Brain microvascular endothelial cell (primary cell): Measurements from ENCODE around the gene COPRS.

Experiments used
- DNase-seq: peaks from one replicate; pipeline ENCODE4 v3.0.0-alpha.2; 2020
- H3K27ac ChIP-seq: fragments of 250-450 bp; sonication (Bioruptor Pico); 2 replicates; pipeline ENCODE4 v1.5.1; 2020; ENCODE audit warnings: mild to moderate bottlenecking, moderate library complexity
- H3K27me3 ChIP-seq: fragments of 250-450 bp; sonication (Bioruptor Pico); replicated peaks from 2 replicates; pipeline ENCODE4 v1.5.1; 2020; ENCODE audit warnings: mild to moderate bottlenecking
- H3K36me3 ChIP-seq: fragments of 250-450 bp; sonication (Bioruptor Pico); replicated peaks from 2 replicates; pipeline ENCODE4 v1.5.1; 2020; ENCODE audit warnings: mild to moderate bottlenecking
- H3K4me3 ChIP-seq: 2 replicates; pipeline ENCODE4 v1.5.1; 2011; ENCODE audit warnings: low read depth, mild to moderate bottlenecking, control low read depth, low read length, moderate library complexity
- CTCF ChIP-seq: IDR thresholded peaks from 2 replicates; pipeline ENCODE4 v1.5.1; 2011; ENCODE audit warnings: low read depth, mild to moderate bottlenecking, moderate library complexity, low read length, control low read depth, inconsistent platforms; ENCODE audit errors: missing control alignments
- in situ Hi-C: cut with HindIII; loops from 2 replicates; pipeline ENCODE4 v1.10.0; 2017; ENCODE audit warnings: low sequenced_read_pairs, low pct_ligation_motif_present

COPRS gene

DNA sequence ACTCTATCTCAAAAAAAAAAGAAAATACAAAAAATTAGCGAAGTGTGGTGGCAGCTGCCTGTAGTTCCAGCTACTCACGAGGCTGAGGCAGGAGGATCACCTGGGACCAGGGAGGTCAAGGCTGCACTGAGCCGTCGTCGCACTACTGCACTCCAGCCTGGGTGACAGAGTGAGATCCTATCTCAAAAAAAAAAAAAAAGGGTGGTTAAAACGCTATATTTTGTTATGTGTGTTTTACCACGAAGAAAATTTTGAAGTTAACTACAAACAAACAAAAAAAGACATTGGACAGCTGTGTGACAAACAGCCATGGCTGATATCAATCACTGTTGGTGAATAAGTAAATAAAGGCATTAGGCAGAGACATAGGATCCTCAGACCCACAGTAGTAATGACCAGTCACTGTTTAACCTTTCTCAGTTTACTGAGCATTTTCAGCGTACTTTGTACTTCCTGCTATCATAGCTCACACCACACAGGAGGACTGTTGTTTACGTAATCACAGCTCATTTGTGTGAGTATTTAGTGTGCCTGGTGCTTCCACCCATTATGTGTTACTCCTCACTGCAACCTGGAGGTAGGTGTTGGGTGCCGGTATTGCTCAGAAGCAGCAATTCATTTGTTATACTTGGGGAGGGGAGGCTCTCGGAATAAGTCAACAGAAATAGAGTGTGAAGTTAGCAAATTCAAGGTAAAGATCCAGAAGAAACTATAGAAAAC, 55.4 kb downstream of the COPRS start:
- no peak for TF ChIP-seq CTCF
- in situ Hi-C loops: no loop called here
- no peaks in the 10 kb centered on the region for H3K27me3 ChIP-seq
- no peaks in the 10 kb centered on the region for H3K36me3 ChIP-seq
- H3K27ac ChIP-seq: no peak overlapping the region
- no peak overlapping the region for H3K4me3 ChIP-seq
- DNase-seq: no peak

GRCh38 chr17:31802502-31802901, 56.5 kb downstream of the COPRS start:
- H3K27ac ChIP-seq: no peak overlapping the region
- no peak for DNase-seq
- no peaks in the 10 kb centered on the region for H3K36me3 ChIP-seq
- H3K4me3 ChIP-seq: no peak overlapping the region
- no peaks in the 10 kb centered on the region for H3K27me3 ChIP-seq
- TF ChIP-seq CTCF: no peak
- in situ Hi-C loops: no loop called here
